H4 (cell line): ENCODE measurements around the gene IFTAP. TPM values are rescaled to one million over a fixed set of nuclear protein-coding genes. Genes with fewer than 3 reads are reported as not detected.
A peak's percentile ranks its signal among the peaks of the same experiment; 100 is the strongest.
"Not testable (repeated sequence)": the region's sequence is repeated elsewhere in the genome, so short reads cannot be mapped to it uniquely, and the experiment has no call there.

Experiments
- DNase-seq: peaks from one replicate; pipeline ENCODE4 v3.0.0-alpha.2; 2015; ENCODE audit warnings: low spot score
- total RNA-seq: library from RNA; depleted of rRNA; stranded (reverse); fragments of >200 nt; shearing (Covaris generic); gene quantifications from 2 replicates; pipeline ENCODE4 v1.2.3, GENCODE V29; 2014

The IFTAP gene
- total RNA-seq, 1 experiment from 2014 or later: 68.2 TPM

- no peak for DNase-seq
Measured at GRCh38 chr11:36635066-36635862, 41.0 kb downstream of the IFTAP start.

GRCh38 chr11:36638556-36638955 is 44.3 kb downstream of the IFTAP start:
- DNase-seq: no peak

GRCh38 chr11:36657610-36658267 is 63.4 kb downstream of the IFTAP start:
- DNase-seq: no peak

GRCh38 chr11:36661359-36661758 is 67.1 kb downstream of the IFTAP start:
- not testable (repeated sequence) for DNase-seq

- peak; percentile 60 for DNase-seq
Measured at GRCh38 chr11:36672815-36673450, 78.6 kb downstream of the IFTAP start.

- not testable (repeated sequence) for DNase-seq
Measured at GRCh38 chr11:36679547-36679946, 85.2 kb downstream of the IFTAP start.

GRCh38 chr11:36683818-36684217 is 89.5 kb downstream of the IFTAP start:
- DNase-seq: no peak

- no peak for DNase-seq
Measured at GRCh38 chr11:36684840-36685801, 90.8 kb downstream of the IFTAP start.

- DNase-seq: no peak
Measured at GRCh38 chr11:36688132-36688531, 93.8 kb downstream of the IFTAP start.

- no peak for DNase-seq
Measured at GRCh38 chr11:36688571-36689291, 94.4 kb downstream of the IFTAP start.

GRCh38 chr11:36689442-36689841 is 95.1 kb downstream of the IFTAP start:
- no peak for DNase-seq

- DNase-seq: no peak
Measured at GRCh38 chr11:36692704-36693103, 98.4 kb downstream of the IFTAP start.

- DNase-seq: peak; percentile 27
Measured at GRCh38 chr11:36693139-36693843, 99.0 kb downstream of the IFTAP start.

GRCh38 chr11:36695111-36695510 is 100.8 kb downstream of the IFTAP start:
- DNase-seq: no peak

- no peak for DNase-seq
Measured at GRCh38 chr11:36695571-36695970, 101.3 kb downstream of the IFTAP start.

- DNase-seq: no peak
Measured at GRCh38 chr11:36696550-36696949, 102.2 kb downstream of the IFTAP start.

- DNase-seq: no peak
Measured at GRCh38 chr11:36699271-36699670, 105.0 kb downstream of the IFTAP start.

GRCh38 chr11:36700246-36700645 is 105.9 kb downstream of the IFTAP start:
- no peak for DNase-seq

- DNase-seq: peak; percentile 78
Measured at GRCh38 chr11:36702330-36703054, 108.2 kb downstream of the IFTAP start.

- no peak for DNase-seq
Measured at GRCh38 chr11:36703055-36703404, 108.7 kb downstream of the IFTAP start.
